ENCODE measurements around the gene ECT2L.

Gene ECT2L

GRCh38 chr6:138862456-138862855 lies 66.6 kb downstream of the ECT2L start:
- DNase-seq (ENCODE audit: low read depth): no peak

GRCh38 chr6:138863321-138863720 lies 67.4 kb downstream of the ECT2L start:
- DNase-seq (ENCODE audit: low read depth): no peak

- DNase-seq (ENCODE audit: low read depth): no peak
Observed at GRCh38 chr6:138864343-138864890, 68.5 kb downstream of the ECT2L start.

- DNase-seq (ENCODE audit: low read depth): no peak
Observed at GRCh38 chr6:138865480-138866109, 69.7 kb downstream of the ECT2L start.

- no peak for DNase-seq (ENCODE audit: low read depth)
Observed at GRCh38 chr6:138868181-138868580, 72.3 kb downstream of the ECT2L start.

- DNase-seq (ENCODE audit: low read depth): no peak
Observed at GRCh38 chr6:138869398-138869797, 73.5 kb downstream of the ECT2L start.

GRCh38 chr6:138873191-138873590 lies 77.3 kb downstream of the ECT2L start:
- DNase-seq (ENCODE audit: low read depth): no peak

GRCh38 chr6:138882369-138883017 lies 86.6 kb downstream of the ECT2L start:
- DNase-seq (ENCODE audit: low read depth): no peak

- no peak for DNase-seq (ENCODE audit: low read depth)
Observed at GRCh38 chr6:138885156-138885819, 89.4 kb downstream of the ECT2L start.

GRCh38 chr6:138891255-138891986 lies 95.5 kb downstream of the ECT2L start:
- DNase-seq (ENCODE audit: low read depth): no peak

GRCh38 chr6:138896104-138896756 lies 100.3 kb downstream of the ECT2L start:
- DNase-seq (ENCODE audit: low read depth): no peak

GRCh38 chr6:138897031-138897430 lies 101.1 kb downstream of the ECT2L start:
- no peak for DNase-seq (ENCODE audit: low read depth)

GRCh38 chr6:138907167-138907566 lies 111.3 kb downstream of the ECT2L start:
- no peak for DNase-seq (ENCODE audit: low read depth)

GRCh38 chr6:138909511-138909910 lies 113.6 kb downstream of the ECT2L start:
- no peak for DNase-seq (ENCODE audit: low read depth)

- no peak for DNase-seq (ENCODE audit: low read depth)
Observed at GRCh38 chr6:138909975-138910374, 114.1 kb downstream of the ECT2L start.

GRCh38 chr6:138912308-138912707 lies 116.4 kb downstream of the ECT2L start:
- DNase-seq (ENCODE audit: low read depth): no peak

- DNase-seq (ENCODE audit: low read depth): no peak
Observed at GRCh38 chr6:138914701-138915100, 118.8 kb downstream of the ECT2L start.

- DNase-seq (ENCODE audit: low read depth): no peak
Observed at GRCh38 chr6:138920906-138921305, 125.0 kb downstream of the ECT2L start.

- no peak for DNase-seq (ENCODE audit: low read depth)
Observed at GRCh38 chr6:138923561-138923960, 127.7 kb downstream of the ECT2L start.

- no peak for DNase-seq (ENCODE audit: low read depth)
Observed at GRCh38 chr6:138925806-138926205, 129.9 kb downstream of the ECT2L start.

- DNase-seq (ENCODE audit: low read depth): no peak
Observed at GRCh38 chr6:138926579-138926978, 130.7 kb downstream of the ECT2L start.

GRCh38 chr6:138931660-138932059 lies 135.8 kb downstream of the ECT2L start:
- DNase-seq (ENCODE audit: low read depth): no peak

Data from activated gamma-delta T cell treated with anti-CD3 and anti-CD28 coated beads, Interleukin-2, amount 50 U/mL, for 16 hours (primary cell).